GM12892 (cell line): ENCODE measurements around the gene YOD1. TPM values are rescaled to one million over a fixed set of nuclear protein-coding genes. Genes with fewer than 3 reads are reported as not detected.

Experiments
- DNase-seq: peaks from one replicate; pipeline ENCODE4 v3.0.0; 2011; ENCODE audit not compliant: insufficient read length
- FAIRE-seq: peaks from 2 replicates; lab custom pipeline; 2011; peaks lifted over from hg19 to GRCh38; lab: Jason Lieb, UNC
- POLR2A ChIP-seq: IDR thresholded peaks from 2 replicates; pipeline ENCODE4 v1.6.1; 2011; ENCODE audit warnings: low read depth, low read length, control low read depth
- POLR2AphosphoS5 ChIP-seq: IDR thresholded peaks from 2 replicates; pipeline ENCODE4 v1.6.1; 2011; ENCODE audit warnings: low read depth, low read length, control low read depth
- TAF1 ChIP-seq: IDR thresholded peaks from 2 replicates; pipeline ENCODE4 v1.6.1; 2011; ENCODE audit warnings: low read depth, mild to moderate bottlenecking, control low read depth, low read length, borderline replicate concordance
- polyA plus RNA-seq: library from polyadenylated mRNA; unstranded; fragments of >200 nt; gene quantifications from one replicate; pipeline ENCODE4 v1.2.1, GENCODE V29; 2012; ENCODE audit warnings: missing spikeins, inconsistent platforms; ENCODE audit not compliant: missing spikeins

The YOD1 gene
- polyA plus RNA-seq = 4.4 TPM

GRCh38 chr1:207051191-207051943 is at the start of gene YOD1:
TSS of gene YOD1 (minus strand) at chr1:207051208. CDS start at chr1:207051030, 178 bp downstream.
- DNase-seq = no peak
- no peak for TF ChIP-seq POLR2AphosphoS5
- no peak for TF ChIP-seq TAF1
- no peak for TF ChIP-seq POLR2A
- FAIRE-seq = no peak

GRCh38 chr1:207097871-207098324 is 46.9 kb upstream of the YOD1 start:
- FAIRE-seq (peak; percentile 92), DNase-seq (peak; percentile 18)
- TF ChIP-seq POLR2A (no peak), POLR2AphosphoS5 (no peak), TAF1 (no peak)

- DNase-seq (no peak), FAIRE-seq (no peak)
- TF ChIP-seq TAF1 = no peak
- no peak for TF ChIP-seq POLR2AphosphoS5
- no peak for TF ChIP-seq POLR2A
These were observed 42.9 kb upstream of the YOD1 start for GRCh38 chr1:207093944-207094343.

GRCh38 chr1:207091200-207091908 is 40.3 kb upstream of the YOD1 start:
- TF ChIP-seq POLR2A (no peak), TAF1 (no peak), POLR2AphosphoS5 (no peak)
- FAIRE-seq (no peak), DNase-seq (no peak)

- no peak for FAIRE-seq
- no peak for DNase-seq
- no peak for TF ChIP-seq TAF1
- no peak for TF ChIP-seq POLR2AphosphoS5
- TF ChIP-seq POLR2A = no peak
These were observed 38.8 kb upstream of the YOD1 start for GRCh38 chr1:207089627-207090355.

GRCh38 chr1:207088701-207089626 is 38.0 kb upstream of the YOD1 start, which contains the start of gene C4BPB:
TSS of gene C4BPB (plus strand) at chr1:207088860. CDS start at chr1:207089532, 672 bp downstream.
- TF ChIP-seq TAF1 (no peak), POLR2A (no peak), POLR2AphosphoS5 (no peak)
- FAIRE-seq = peak; percentile 21
- DNase-seq = no peak

- TF ChIP-seq POLR2A (no peak), POLR2AphosphoS5 (no peak)
- DNase-seq (no peak), FAIRE-seq (no peak)
These were observed 37.2 kb upstream of the YOD1 start for GRCh38 chr1:207088161-207088560.

- TF ChIP-seq POLR2AphosphoS5 (no peak), TAF1 (no peak), POLR2A (no peak)
- FAIRE-seq (no peak), DNase-seq (no peak)
These were observed 34.9 kb upstream of the YOD1 start for GRCh38 chr1:207085887-207086286.

- DNase-seq (no peak), FAIRE-seq (peak; percentile 94)
- TF ChIP-seq POLR2A (no peak), POLR2AphosphoS5 (no peak), TAF1 (no peak)
These were observed 33.7 kb upstream of the YOD1 start for GRCh38 chr1:207084701-207085180.

- no peak for FAIRE-seq
- no peak for TF ChIP-seq POLR2A
- no peak for TF ChIP-seq POLR2AphosphoS5
- no peak for TF ChIP-seq TAF1
- DNase-seq = no peak
These were observed 33.2 kb upstream of the YOD1 start for GRCh38 chr1:207084232-207084631.

GRCh38 chr1:207081806-207082205 is 30.8 kb upstream of the YOD1 start:
- FAIRE-seq (no peak), DNase-seq (no peak)
- no peak for TF ChIP-seq TAF1
- TF ChIP-seq POLR2AphosphoS5 = no peak
- TF ChIP-seq POLR2A = no peak
